ACC112 (cell line): Measurements from ENCODE around the gene MARK2.

Experiments
- H2AFZ ChIP-seq: fragments of 200-600 bp; sonication (generic); one replicate; pipeline ENCODE4 v1.6.0; 2017; ENCODE audit warnings: antibody characterized with exemption, low read length; ENCODE audit not compliant: unreplicated experiment
- H3K27ac ChIP-seq: fragments of 200-600 bp; sonication (generic); 2 replicates; pipeline ENCODE4 v1.5.1; 2014; ENCODE audit warnings: low read depth, mild to moderate bottlenecking, antibody characterized with exemption, low read length, moderate library complexity
- H3K27me3 ChIP-seq: fragments of 200-600 bp; sonication (generic); 2 replicates; pipeline ENCODE4 v1.6.1; 2014; ENCODE audit warnings: mild to moderate bottlenecking, antibody characterized with exemption, low read length, moderate library complexity, mixed read lengths; ENCODE audit not compliant: insufficient read depth
- H3K36me3 ChIP-seq: fragments of 200-600 bp; sonication (generic); 2 replicates; pipeline ENCODE4 v1.6.1; 2016; ENCODE audit warnings: mild to moderate bottlenecking, antibody characterized with exemption, low read length, moderate library complexity, mixed read lengths; ENCODE audit not compliant: insufficient read depth
- H3K4me1 ChIP-seq: fragments of 200-600 bp; sonication (generic); one replicate; pipeline ENCODE4 v1.6.1; 2016; ENCODE audit warnings: low read length, mixed read lengths; ENCODE audit not compliant: insufficient read depth, unreplicated experiment, control insufficient read depth
- H3K4me3 ChIP-seq: fragments of 200-600 bp; sonication (generic); 2 replicates; pipeline ENCODE4 v1.5.1; 2014; ENCODE audit warnings: mild to moderate bottlenecking, low read depth, low read length
- H3K79me2 ChIP-seq: fragments of 200-600 bp; sonication (generic); one replicate; pipeline ENCODE4 v1.6.0; 2016; ENCODE audit warnings: low read length; ENCODE audit not compliant: control insufficient read depth, unreplicated experiment, insufficient read depth

The MARK2 gene

DNA sequence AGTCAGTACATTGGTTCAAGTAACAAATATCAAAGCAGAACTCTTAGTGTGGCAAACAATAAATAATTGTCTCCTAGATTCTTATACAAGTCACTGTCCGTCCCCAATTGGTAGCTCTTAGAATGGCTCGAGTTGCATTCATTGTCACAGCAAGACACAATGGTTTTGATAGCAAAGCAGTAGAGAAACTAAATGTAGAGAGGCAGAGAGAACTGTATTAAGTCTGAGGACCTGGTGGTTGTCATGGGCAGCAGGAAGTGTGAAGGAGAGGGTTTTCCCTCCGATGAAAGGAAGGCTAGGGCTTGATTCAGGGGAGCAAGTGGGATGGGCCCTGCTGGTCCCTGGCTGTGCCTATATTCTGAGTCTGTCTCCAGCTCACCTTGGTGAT lies 41.5 kb downstream of the MARK2 start:
- H3K27me3 ChIP-seq = no peaks in the 10 kb centered on the region
- H3K36me3 ChIP-seq = no peaks in the 10 kb centered on the region
- no peak overlapping the region for H2AFZ ChIP-seq
- H3K27ac ChIP-seq = peak overlapping the region; percentile 46
- H3K4me3 ChIP-seq = peak overlapping the region; percentile 26
- peaks cover 59% of the 10 kb centered on the region for H3K79me2 ChIP-seq
- H3K4me1 ChIP-seq = peaks cover 22% of the 10 kb centered on the region

DNA sequence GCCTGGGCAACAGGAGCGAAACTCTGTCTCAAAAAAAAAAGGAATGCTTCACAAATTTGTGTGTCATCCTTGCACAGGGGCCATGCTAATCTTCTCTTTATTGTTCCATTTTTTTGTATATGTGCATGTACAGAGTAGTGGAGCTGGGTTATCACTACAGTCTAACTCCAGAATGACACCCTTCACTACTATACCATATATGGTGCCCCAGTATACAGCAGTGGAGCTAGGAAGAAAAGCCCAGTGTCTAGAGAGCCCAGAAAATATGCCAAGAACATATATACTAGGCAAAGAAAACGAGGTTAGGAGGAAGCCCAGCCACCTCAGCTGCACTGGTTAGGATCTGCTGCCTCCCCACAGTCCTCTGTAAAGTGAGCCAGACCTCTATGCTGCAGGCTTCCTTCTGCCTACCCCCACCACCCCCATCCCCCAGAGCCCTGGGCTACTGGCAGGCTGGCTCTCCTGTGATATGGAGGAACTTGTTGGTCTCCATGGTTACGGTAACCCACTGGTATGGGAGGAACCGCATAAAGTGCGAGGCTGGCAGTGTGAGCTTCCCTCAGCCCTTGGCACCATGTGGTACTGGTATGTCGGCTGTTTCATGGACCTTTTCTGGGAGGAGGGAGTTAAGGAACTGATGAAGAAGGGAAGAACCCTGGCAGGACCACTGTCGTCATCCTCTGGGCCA lies 43.8 kb downstream of the MARK2 start:
- Histone ChIP-seq H3K4me1 (peaks cover 33% of the 10 kb centered on the region), H3K27ac (no peak overlapping the region), H3K27me3 (no peaks in the 10 kb centered on the region), H3K79me2 (peaks cover 53% of the 10 kb centered on the region), H3K4me3 (no peak overlapping the region), H3K36me3 (no peaks in the 10 kb centered on the region), H2AFZ (no peak overlapping the region)

DNA sequence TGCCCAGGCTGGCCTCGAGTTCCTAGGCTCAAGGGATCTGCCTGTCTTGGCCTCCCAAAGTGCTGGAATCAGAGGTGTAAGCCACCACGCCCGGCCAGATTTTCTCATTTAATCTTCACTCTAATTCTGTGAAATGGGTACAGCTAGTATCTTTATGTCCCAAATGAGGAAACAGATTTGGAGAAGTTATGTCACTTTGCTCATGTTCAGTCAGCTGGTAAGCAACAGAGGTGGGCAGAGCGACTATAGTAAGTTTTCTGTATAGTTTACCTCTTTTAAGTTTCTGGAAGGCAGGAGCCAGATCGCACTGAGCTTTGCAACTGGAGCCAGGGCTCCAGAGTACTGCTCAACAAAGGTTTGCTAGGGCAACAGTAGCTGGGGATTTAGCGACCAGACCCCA lies 44.9 kb downstream of the MARK2 start:
- Histone ChIP-seq H3K4me3 (no peak overlapping the region), H3K27ac (no peak overlapping the region), H3K27me3 (no peaks in the 10 kb centered on the region)

DNA sequence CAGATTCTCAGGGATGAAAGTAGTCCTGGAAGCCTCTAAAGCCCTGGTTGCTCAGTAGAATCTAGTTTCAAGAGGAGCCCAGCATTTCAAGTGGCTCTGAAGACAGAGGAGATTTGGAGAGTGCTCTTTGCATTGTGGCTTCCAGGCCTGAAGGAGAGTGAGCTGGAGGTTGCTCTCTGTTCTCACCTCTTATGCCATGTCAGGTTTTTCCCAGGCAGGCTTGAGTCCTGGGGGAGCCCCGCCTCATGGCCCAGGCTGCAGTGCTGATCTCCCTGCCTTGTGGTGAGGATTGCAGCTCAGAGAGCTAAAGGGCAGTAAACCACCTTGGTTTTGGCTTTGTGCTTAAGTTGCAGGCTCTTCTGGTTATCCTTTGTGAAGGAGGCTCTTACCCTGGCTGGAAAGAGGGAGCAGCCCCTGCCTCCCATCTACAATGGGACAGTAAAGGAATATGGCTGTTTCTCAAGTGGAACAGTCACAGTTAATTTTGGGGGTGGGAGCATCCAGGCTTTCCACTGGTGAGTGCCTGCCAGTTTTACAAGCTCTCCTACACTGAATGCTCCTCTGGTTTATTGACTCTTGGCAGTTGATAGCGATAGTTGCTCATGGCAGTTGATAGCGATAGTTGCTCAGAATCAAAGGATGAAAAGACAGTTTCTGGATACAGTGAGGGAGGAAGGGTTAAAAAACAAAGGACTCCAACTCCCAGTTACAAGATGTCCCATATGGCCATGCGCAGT lies 45.5 kb downstream of the MARK2 start:
- no peak overlapping the region for H3K4me3 ChIP-seq
- H3K79me2 ChIP-seq = peaks cover 55% of the 10 kb centered on the region
- H3K27me3 ChIP-seq = no peaks in the 10 kb centered on the region
- no peaks in the 10 kb centered on the region for H3K36me3 ChIP-seq
- H3K27ac ChIP-seq = no peak overlapping the region
- H3K4me1 ChIP-seq = peaks cover 39% of the 10 kb centered on the region
- H2AFZ ChIP-seq = no peak overlapping the region

More for the DNA sequence above, 44.9 kb downstream of the MARK2 start:
- Histone ChIP-seq H3K4me1 (peaks cover 40% of the 10 kb centered on the region), H2AFZ (no peak overlapping the region), H3K79me2 (peaks cover 49% of the 10 kb centered on the region), H3K36me3 (no peaks in the 10 kb centered on the region)

DNA sequence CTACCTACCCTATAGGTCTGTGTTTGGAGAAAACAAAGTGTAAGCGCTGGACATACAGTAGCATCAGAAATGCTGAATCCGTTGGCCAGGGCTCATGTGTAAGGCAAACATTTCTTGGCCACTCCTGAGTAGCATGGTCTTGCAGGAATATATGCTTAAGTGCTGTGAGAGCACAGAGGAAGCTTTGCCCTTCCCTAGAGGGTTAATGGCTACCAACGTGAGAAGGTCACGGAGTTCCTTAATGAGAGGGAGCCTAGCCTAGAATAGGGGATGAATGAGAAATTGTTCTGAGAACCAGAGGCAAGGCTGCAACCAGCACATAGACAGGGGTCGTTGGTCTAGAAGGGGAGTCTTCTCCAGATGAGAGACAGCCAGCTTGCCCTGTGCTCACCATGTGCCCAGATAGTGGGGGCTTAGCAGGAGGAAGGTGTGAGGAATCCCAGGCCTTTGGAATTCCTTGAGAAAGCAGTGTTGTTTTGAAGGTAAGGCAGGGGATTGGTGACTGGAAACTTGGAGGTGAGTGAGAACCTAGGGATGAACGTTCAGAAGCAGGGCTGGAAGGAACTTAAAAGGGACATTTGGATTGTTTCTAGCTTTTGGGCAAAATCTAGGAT lies 48.6 kb downstream of the MARK2 start:
- Histone ChIP-seq H3K36me3 (peaks cover 5% of the 10 kb centered on the region; the same call in 1 of the 2 replicates), H3K27ac (peak overlapping the region; percentile 8; the same call in 1 of the 2 replicates), H2AFZ (no peak overlapping the region), H3K27me3 (no peaks in the 10 kb centered on the region), H3K4me3 (no peak overlapping the region), H3K79me2 (peaks cover 56% of the 10 kb centered on the region), H3K4me1 (peaks cover 25% of the 10 kb centered on the region)

DNA sequence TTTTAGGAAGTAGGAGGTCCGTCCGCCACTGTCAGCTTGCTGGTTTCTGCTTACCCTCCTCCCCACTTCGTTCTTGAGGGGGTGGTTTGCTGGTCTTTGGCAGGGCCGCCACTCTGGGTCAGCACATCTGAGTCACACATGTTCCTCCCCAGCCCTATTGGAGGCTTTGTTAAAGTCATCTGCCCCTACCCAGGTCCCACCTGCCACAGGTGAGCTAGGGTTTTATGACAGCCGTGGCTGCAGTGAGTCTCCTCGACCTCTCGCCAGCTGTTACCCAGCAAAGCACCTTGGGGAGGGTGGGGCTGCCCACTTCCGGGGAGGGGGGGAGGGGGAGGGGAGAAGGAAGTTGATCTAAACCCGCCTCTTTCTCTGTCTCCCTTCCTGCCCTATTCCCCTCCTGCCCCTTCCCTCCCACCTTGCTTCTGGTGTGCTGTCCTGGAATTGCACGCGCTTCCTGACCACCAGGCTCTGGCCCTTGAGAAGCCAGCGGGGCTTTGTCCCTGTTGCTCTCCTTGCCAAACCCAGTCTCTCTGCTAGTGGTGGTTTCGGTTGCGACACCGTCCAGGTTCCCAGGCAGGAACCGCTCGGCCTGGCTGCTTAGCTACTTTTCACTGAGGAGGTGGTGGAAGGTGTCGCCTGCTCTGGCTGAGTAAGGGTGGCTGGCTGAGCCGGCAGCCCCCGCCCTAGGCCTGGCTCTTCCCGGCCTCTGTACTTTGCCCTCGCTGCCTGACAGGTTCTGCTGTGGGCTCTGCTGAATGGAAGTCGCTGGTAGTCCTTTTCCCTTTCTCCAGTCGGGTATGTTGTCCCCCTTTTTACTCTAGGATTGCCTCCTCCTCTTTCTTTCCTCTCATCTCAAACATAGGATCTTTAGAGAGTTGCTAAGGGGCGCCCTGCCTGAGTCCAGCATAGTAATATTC lies 49.5 kb downstream of the MARK2 start:
- H3K27me3 ChIP-seq = no peaks in the 10 kb centered on the region
- H3K36me3 ChIP-seq = peaks cover 7% of the 10 kb centered on the region; the same call in 1 of the 2 replicates
- H3K4me3 ChIP-seq = peak overlapping the region; percentile 52
- peak overlapping the region; percentile 8 for H3K27ac ChIP-seq
- no peak overlapping the region for H2AFZ ChIP-seq
- peaks cover 57% of the 10 kb centered on the region for H3K79me2 ChIP-seq
- H3K4me1 ChIP-seq = peaks cover 25% of the 10 kb centered on the region

DNA sequence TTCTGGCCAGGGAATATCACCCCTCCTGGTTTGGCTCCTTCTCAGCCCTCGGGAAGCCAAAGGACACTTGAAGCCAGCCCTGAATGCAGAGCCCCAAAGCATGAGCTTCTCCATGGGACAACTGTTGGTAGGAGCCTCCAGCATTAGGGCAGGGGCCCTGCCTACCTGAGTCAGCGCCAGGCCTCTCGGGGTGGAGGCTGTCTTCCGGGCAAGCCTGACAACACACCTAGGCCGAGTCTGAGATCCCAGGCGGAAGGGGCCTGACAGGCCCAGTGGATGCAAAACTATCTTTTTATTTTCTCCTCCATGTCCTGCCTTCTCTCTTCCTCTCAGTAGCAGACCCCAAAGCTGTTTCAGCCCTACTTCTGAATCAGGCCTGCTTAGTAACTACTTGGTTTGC lies 50.4 kb downstream of the MARK2 start:
- no peaks in the 10 kb centered on the region for H3K27me3 ChIP-seq
- H3K79me2 ChIP-seq = peaks cover 60% of the 10 kb centered on the region
- H3K27ac ChIP-seq = no peak overlapping the region
- peaks cover 12% of the 10 kb centered on the region; the same call in 1 of the 2 replicates for H3K36me3 ChIP-seq
- peaks cover 25% of the 10 kb centered on the region for H3K4me1 ChIP-seq
- H3K4me3 ChIP-seq = no peak overlapping the region
- H2AFZ ChIP-seq = no peak overlapping the region

DNA sequence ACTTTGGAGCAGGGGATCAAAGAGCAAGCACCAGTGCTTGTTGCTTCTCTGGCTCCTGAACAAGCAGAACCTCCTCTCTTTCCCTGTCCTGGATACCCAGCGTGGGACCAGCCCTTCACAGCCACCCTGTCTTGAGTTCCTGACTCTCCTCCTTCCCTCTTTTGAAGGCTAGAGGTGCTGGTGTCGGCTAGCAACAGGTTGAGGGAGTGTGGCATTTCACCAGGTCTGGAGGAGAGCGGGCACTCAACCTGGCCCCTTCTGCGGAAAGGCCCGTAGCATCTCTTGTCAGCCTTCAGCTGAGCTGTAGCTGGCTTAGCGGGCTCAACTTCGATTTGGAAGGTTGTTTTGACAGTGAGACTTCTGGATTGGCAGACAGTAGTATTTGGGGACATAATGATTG lies 51.5 kb downstream of the MARK2 start:
- H2AFZ ChIP-seq = no peak overlapping the region
- H3K79me2 ChIP-seq = peaks cover 60% of the 10 kb centered on the region
- no peak overlapping the region for H3K27ac ChIP-seq
- H3K4me1 ChIP-seq = peaks cover 25% of the 10 kb centered on the region
- no peaks in the 10 kb centered on the region for H3K27me3 ChIP-seq
- peaks cover 16% of the 10 kb centered on the region; the same call in 1 of the 2 replicates for H3K36me3 ChIP-seq
- H3K4me3 ChIP-seq = no peak overlapping the region

DNA sequence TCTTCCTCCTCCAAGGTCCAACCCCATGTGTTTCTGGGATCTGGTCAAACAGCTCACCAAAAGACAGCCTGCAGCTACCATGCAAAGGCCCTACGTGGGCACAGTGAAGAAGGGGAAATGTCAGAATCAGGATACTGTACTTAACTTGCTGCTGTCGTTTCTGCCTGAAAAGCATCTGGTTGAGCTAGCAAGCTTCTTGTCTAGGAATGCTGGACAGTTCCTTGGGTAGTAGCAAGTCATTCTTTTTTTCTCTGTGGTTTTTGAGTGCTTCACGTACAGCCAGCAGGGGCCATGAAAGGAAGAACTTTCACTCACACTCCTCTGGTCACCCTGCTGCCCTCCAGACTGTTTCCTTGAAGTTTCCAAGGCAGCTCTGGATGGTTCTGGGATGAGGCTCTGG lies 53.3 kb downstream of the MARK2 start:
- no peak overlapping the region for H3K27ac ChIP-seq
- H3K36me3 ChIP-seq = peaks cover 16% of the 10 kb centered on the region; the same call in 1 of the 2 replicates

DNA sequence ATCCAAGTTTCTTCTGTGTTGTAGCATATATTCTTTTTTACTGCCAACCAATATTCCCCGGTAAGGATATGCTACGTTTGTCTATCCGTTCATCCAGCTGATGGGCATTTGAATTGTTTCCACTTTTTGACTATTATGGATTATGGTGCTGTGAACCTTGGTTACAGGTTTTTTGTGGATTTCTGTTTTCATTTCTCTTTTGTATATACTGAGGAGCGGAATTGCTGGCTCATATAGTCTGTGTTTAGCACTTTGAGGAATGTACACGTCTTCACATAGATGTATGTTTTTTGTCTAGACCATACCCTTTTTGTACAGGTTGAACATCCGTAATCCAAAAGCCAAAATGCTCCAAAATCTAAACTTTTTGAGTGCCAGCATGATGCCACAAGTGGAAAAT lies 54.4 kb downstream of the MARK2 start:
- H3K27ac ChIP-seq = no peak overlapping the region
- H2AFZ ChIP-seq = no peak overlapping the region
- H3K27me3 ChIP-seq = no peaks in the 10 kb centered on the region
- H3K79me2 ChIP-seq = peaks cover 46% of the 10 kb centered on the region
- H3K4me3 ChIP-seq = no peak overlapping the region
- H3K36me3 ChIP-seq = peaks cover 16% of the 10 kb centered on the region; the same call in 1 of the 2 replicates
- H3K4me1 ChIP-seq = peaks cover 8% of the 10 kb centered on the region

More for the DNA sequence above, 53.3 kb downstream of the MARK2 start:
- Histone ChIP-seq H3K27me3 (no peaks in the 10 kb centered on the region), H3K79me2 (peaks cover 50% of the 10 kb centered on the region), H3K4me1 (peaks cover 19% of the 10 kb centered on the region), H3K4me3 (no peak overlapping the region), H2AFZ (no peak overlapping the region)
